ENCODE measurements around the gene BPIFA2. TPM values are rescaled to one million over a fixed set of nuclear protein-coding genes. Genes with fewer than 3 reads are reported as not detected.

BPIFA2 gene
- total RNA-seq, 1 experiment from 2014 or later: not detected

DNA sequence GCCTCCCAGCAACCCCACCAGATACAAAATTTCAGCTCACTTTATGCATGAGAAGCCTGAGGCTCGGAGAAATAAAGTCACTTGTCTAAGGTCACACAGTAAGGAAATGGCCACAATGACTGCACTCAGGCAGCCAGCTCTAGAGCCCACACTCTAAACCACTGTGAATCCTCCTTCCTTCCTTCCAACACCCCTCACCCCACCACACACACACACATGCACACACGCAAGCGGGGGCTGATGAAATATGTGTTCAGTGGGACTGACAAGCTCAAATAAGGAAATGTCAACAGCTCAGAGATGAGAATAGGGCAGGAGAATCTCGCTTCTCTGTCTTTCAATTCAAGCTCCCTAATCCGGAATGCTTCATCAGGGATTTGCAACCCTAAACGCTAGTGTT is 61.9 kb downstream of the BPIFA2 start:
- TF ChIP-seq CEBPB (IDR thresholded peaks at IDR 0.05; ENCODE audit: low read depth) (no peak), SRF (IDR thresholded peaks at IDR 0.05; ENCODE audit: low read depth) (no peak), ZNF274 (IDR thresholded peaks at IDR 0.05; ENCODE audit: low read depth, low read length) (no peak), CBX3 (IDR thresholded peaks at IDR 0.05; ENCODE audit: low read depth) (no peak), YY1 (IDR thresholded peaks at IDR 0.05; ENCODE audit: extremely low read depth, insufficient replicate concordance, low read depth, low read length) (no peak), EZH2 (IDR thresholded peaks at IDR 0.05) (no peak), ELF1 (IDR thresholded peaks at IDR 0.05; ENCODE audit: borderline replicate concordance, low read depth) (no peak)
- TF ChIP-seq, protein P1, sequence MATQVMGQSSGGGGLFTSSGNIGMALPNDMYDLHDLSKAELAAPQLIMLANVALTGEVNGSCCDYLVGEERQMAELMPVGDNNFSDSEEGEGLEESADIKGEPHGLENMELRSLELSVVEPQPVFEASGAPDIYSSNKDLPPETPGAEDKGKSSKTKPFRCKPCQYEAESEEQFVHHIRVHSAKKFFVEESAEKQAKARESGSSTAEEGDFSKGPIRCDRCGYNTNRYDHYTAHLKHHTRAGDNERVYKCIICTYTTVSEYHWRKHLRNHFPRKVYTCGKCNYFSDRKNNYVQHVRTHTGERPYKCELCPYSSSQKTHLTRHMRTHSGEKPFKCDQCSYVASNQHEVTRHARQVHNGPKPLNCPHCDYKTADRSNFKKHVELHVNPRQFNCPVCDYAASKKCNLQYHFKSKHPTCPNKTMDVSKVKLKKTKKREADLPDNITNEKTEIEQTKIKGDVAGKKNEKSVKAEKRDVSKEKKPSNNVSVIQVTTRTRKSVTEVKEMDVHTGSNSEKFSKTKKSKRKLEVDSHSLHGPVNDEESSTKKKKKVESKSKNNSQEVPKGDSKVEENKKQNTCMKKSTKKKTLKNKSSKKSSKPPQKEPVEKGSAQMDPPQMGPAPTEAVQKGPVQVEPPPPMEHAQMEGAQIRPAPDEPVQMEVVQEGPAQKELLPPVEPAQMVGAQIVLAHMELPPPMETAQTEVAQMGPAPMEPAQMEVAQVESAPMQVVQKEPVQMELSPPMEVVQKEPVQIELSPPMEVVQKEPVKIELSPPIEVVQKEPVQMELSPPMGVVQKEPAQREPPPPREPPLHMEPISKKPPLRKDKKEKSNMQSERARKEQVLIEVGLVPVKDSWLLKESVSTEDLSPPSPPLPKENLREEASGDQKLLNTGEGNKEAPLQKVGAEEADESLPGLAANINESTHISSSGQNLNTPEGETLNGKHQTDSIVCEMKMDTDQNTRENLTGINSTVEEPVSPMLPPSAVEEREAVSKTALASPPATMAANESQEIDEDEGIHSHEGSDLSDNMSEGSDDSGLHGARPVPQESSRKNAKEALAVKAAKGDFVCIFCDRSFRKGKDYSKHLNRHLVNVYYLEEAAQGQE (IDR thresholded peaks at IDR 0.05; ENCODE audit: low read depth): no peak
- TF ChIP-seq, protein P2, sequence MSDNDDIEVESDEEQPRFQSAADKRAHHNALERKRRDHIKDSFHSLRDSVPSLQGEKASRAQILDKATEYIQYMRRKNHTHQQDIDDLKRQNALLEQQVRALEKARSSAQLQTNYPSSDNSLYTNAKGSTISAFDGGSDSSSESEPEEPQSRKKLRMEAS (IDR thresholded peaks at IDR 0.05): no peak
- TF ChIP-seq, protein P3, sequence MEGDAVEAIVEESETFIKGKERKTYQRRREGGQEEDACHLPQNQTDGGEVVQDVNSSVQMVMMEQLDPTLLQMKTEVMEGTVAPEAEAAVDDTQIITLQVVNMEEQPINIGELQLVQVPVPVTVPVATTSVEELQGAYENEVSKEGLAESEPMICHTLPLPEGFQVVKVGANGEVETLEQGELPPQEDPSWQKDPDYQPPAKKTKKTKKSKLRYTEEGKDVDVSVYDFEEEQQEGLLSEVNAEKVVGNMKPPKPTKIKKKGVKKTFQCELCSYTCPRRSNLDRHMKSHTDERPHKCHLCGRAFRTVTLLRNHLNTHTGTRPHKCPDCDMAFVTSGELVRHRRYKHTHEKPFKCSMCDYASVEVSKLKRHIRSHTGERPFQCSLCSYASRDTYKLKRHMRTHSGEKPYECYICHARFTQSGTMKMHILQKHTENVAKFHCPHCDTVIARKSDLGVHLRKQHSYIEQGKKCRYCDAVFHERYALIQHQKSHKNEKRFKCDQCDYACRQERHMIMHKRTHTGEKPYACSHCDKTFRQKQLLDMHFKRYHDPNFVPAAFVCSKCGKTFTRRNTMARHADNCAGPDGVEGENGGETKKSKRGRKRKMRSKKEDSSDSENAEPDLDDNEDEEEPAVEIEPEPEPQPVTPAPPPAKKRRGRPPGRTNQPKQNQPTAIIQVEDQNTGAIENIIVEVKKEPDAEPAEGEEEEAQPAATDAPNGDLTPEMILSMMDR (IDR thresholded peaks at IDR 0.05 in 2 of 3, conservative IDR thresholded peaks at IDR 0.05 in 1 of 3; ENCODE audit: borderline replicate concordance in 1 of 3, insufficient read depth in 1 of 3, low read depth in 2 of 3, low read length in 2 of 3): no peak
- Histone ChIP-seq H3K4me2 (ENCODE audit: low read length) (no peak overlapping the region), H3K9ac (ENCODE audit: low read length) (no peak overlapping the region), H4K20me1 (ENCODE audit: insufficient read depth) (no peaks in the 10 kb centered on the region), H3K79me2 (ENCODE audit: insufficient read depth, low read length) (no peaks in the 10 kb centered on the region), H3K36me3 (ENCODE audit: control insufficient read depth in 1 of 2, insufficient read depth in 2 of 2, low read length in 2 of 2) (no peaks in the 10 kb centered on the region), H3K27ac (ENCODE audit: low read depth, low read length) (no peak overlapping the region), H3K4me3 (replicated peaks in 1 of 2; ENCODE audit: low read depth in 1 of 2, low read length in 2 of 2) (no peak overlapping the region), H2AFZ (ENCODE audit: low read depth, low read length, poor library complexity, severe bottlenecking) (no peak overlapping the region), H3K9me2 (ENCODE audit: insufficient read depth) (no peaks in the 10 kb centered on the region), H3K9me3 (ENCODE audit: control insufficient read depth in 1 of 2, insufficient read depth in 1 of 2, low read depth in 1 of 2, low read length in 2 of 2) (no peaks in the 10 kb centered on the region), H3K27me3 (ENCODE audit: insufficient read depth, low read length) (peaks cover 72% of the 10 kb centered on the region), H3K4me1 (ENCODE audit: control insufficient read depth in 1 of 2, insufficient read depth in 2 of 2, low read length in 2 of 2) (no peaks in the 10 kb centered on the region)
- ATAC-seq (no peak), DNase-seq (ENCODE audit: low read depth, low spot score) (no peak)
- POLR2A ChIA-PET: interaction anchor here (0.5 kb wide), 1 partner anchor 883 kb away, joined by 3 read pairs; no protein-coding TSS in a partner anchor
- CTCF ChIA-PET: no interaction called here
- intact Hi-C loops (cut with micrococcal nuclease): no loop called here
- RAD21 ChIA-PET (ENCODE audit: low non-redundant PET in 1 of 2, low total read pairs in 2 of 2, uncharacterized antibody in 2 of 2, unreplicated experiment in 2 of 2): no interaction called here
- BruUV-seq (replicated peaks): no TSS peak

Other genes starting within 250 kb of the BPIFA2 start
- gene SUN5, start 163.7 kb upstream of the BPIFA2 start, total RNA-seq (2021; ENCODE audit: unreplicated experiment): not detected
- gene BPIFB2, start 160.5 kb upstream of the BPIFA2 start, total RNA-seq (2021; ENCODE audit: unreplicated experiment): 0.15 TPM
- gene BPIFB6, start 136.5 kb upstream of the BPIFA2 start, total RNA-seq (2021; ENCODE audit: unreplicated experiment): not detected
- gene BPIFB3, start 114.3 kb upstream of the BPIFA2 start, total RNA-seq (2021; ENCODE audit: unreplicated experiment): not detected
- not detected for gene BPIFB4, start 88.5 kb upstream of the BPIFA2 start, total RNA-seq (2021; ENCODE audit: unreplicated experiment)
- not detected for gene BPIFA3, start 49.2 kb downstream of the BPIFA2 start, total RNA-seq (2021; ENCODE audit: unreplicated experiment)
- not detected for gene BPIFA1, start 67.8 kb downstream of the BPIFA2 start, total RNA-seq (2021; ENCODE audit: unreplicated experiment)
- gene BPIFB1, start 115.1 kb downstream of the BPIFA2 start, total RNA-seq (2021; ENCODE audit: unreplicated experiment): 0.17 TPM
- gene CDK5RAP1, start 233.4 kb downstream of the BPIFA2 start, total RNA-seq (2021; ENCODE audit: unreplicated experiment): 41.4 TPM